Spleen (tissue), 7 donors: ENCODE results near the gene TNFRSF14.

Experiments
- POLR2A ChIP-seq, 3 donors: fragments of 450-650 bp; IDR thresholded peaks; one replicate each; pipeline ENCODE4 v1.5.1; 2017; ENCODE audit warnings: antibody characterized with exemption in 3 of 3, mild to moderate bottlenecking in 1 of 3
- POLR2AphosphoS5 ChIP-seq, 3 donors: sonication (generic); formaldehyde crosslinking; IDR thresholded peaks; one replicate each; pipeline ENCODE4 v1.5.1; 2017; ENCODE audit warnings: antibody characterized with exemption in 3 of 3
- TF ChIP-seq, protein P1 (sequence below), 11 experiments: fragments of 200-600 bp in 7 of 11; fragments of 450-650 bp in 4 of 11; sonication (generic) in 4 of 11; IDR thresholded peaks in 8 of 11; conservative IDR thresholded peaks in 3 of 11; 1 replicate in 7 of 11; 2 replicates in 4 of 11; pipeline versions ENCODE4 v1.4.0 to v1.8.0; 2016 to 2021; ENCODE audit warnings: antibody characterized with exemption in 11 of 11, inconsistent platforms in 4 of 11, mild to moderate bottlenecking in 1 of 11
- donor health status: DM: no; HTN: no; CAD: no; lungs with moderate emphysema.
- donor health status: DM: no; HTN: no; CAD: no.
- donor health status: DM: no; HTN: no; CAD: no.

DNA sequence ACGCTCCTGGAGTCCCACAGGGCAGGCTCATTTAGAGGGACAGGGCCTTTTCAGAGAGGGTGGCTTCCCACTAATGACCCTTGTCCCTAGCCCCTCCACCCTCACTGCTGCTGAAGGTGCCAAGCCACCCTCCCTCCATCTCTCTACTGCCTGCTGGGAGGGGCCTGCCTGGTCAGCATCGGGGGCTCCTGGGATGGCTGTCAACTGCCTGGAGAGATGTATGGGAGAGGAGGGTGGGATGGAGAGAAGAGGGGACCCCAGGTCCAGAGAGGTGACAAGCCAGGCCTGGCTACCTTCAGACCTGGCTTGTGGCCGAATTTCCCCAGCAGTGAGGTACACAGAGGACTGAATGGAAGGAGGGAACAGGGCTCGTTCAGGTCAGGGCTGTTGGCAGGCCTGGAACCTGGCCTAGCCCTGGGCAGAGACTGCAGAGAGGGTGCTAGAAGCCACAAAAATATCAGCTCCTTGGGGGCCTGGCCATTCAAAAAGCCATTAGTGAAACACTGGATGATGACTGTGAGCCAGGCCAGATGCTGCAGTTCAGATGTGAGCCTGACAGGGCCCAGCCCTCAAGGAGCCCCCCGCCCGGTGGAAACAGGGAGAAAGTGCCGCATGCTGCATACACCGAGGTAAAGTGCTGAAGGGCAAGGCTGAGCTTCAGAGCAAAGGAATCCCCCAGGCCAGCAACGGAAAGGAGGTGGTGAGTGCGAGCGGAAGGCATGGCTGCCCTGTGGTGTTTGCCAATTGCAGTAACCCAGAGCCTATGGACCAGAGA lies 56.6 kb downstream of the TNFRSF14 start:
- TF ChIP-seq POLR2AphosphoS5 (IDR thresholded peaks at IDR 0.05) (no peak), POLR2A (IDR thresholded peaks at IDR 0.05) (no peak)
- TF ChIP-seq, protein P1, sequence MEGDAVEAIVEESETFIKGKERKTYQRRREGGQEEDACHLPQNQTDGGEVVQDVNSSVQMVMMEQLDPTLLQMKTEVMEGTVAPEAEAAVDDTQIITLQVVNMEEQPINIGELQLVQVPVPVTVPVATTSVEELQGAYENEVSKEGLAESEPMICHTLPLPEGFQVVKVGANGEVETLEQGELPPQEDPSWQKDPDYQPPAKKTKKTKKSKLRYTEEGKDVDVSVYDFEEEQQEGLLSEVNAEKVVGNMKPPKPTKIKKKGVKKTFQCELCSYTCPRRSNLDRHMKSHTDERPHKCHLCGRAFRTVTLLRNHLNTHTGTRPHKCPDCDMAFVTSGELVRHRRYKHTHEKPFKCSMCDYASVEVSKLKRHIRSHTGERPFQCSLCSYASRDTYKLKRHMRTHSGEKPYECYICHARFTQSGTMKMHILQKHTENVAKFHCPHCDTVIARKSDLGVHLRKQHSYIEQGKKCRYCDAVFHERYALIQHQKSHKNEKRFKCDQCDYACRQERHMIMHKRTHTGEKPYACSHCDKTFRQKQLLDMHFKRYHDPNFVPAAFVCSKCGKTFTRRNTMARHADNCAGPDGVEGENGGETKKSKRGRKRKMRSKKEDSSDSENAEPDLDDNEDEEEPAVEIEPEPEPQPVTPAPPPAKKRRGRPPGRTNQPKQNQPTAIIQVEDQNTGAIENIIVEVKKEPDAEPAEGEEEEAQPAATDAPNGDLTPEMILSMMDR (IDR thresholded peaks at IDR 0.05 in 8 of 11, conservative IDR thresholded peaks at IDR 0.05 in 3 of 11), result no peak
